GM20431 (cell line): ENCODE data around the gene KRTAP4-5.
"Not testable (repeated sequence)": the region's sequence is repeated elsewhere in the genome, so short reads cannot be mapped to it uniquely, and the experiment has no call there.

Experiments used
- in situ Hi-C: fragments of 300-500 bp; cut with MseI, MboI; formaldehyde crosslinking; loops from one replicate; pipeline ENCODE4 v1.15.0; 2020; ENCODE audit warnings: low sequenced_read_pairs; ENCODE audit not compliant: unreplicated experiment

Gene KRTAP4-5

DNA sequence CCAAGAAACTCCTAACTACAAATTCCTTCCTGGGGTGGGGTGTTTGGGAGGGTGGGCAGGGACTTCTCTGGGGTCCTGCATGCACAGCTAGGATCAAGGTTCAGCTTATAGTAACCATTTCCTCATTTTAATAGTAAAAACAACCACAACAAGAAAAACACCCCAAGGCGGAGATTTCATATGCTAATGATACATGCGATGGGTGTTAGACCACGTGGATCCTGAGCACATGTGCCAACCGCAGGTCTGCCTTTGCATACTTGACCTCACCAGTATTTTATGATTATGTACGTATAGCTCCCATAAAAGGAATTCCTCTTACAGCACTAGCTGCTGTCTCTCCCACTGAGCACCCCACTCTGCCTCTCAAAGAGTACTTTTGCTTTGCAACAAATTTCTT lies 33.3 kb downstream of the KRTAP4-5 start:
- in situ Hi-C loops, result no loop called here

- in situ Hi-C loops, result no loop called here
These were observed 38.3 kb downstream of the KRTAP4-5 start for GRCh38 chr17:41111151-41111885.

DNA sequence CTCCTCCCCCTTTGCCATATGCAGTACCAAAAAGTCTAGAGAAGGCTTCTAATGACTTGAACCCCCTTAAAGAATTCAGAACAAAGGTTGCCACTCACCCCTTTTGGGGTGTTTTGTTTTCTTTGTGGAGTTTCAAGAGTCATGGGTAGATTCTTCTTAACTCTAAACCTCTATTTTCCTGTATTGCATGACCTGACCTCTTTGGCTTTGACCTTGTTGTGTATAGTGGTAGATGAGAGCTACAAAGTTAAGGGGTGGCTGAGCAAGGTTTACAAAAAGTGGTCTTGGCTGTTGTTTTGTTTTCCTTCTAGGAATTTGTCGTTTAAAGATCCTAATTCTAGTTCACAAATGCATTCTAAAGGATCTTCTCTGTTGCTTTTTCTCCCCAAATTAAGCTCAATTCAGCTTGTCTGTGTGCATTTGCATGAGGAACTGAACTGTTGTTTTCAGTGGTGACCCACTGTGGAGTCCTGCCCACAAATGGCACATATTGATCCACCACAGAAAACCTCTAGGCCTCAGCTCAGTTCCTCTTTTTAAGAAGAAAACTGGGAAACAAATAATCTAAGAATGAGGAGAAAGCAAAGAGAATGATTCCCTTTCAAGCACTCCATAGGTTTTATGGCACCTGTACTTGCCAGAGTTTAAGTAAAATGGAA lies 40.8 kb downstream of the KRTAP4-5 start:
- in situ Hi-C loops, result not testable (repeated sequence)

DNA sequence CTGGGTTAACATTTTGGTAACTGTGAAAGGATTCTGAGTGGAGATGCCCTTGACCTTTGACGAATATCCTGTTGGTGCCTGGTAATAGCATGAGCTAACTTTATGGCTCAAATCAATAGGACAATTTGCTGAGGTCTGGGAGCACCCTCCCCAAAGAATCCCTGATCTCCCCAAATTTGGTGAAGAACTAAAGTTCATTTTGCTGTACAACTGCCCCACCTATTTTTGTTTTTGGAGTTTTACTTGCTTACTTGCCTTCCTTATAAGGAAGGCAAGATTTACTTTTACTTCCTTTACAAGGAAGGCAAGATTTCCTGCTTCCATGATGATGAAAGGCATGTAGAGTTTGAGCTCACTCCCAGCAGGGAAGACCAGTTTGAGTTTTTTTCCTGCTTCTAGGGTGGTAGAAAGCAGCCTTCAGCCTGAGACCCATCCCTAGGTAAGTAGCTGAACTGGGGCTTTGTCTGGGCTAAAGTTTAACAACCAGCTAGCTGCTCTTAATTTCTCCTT lies 41.6 kb downstream of the KRTAP4-5 start:
- in situ Hi-C loops, result no loop called here

GRCh38 chr17:41105347-41105746 lies 44.3 kb downstream of the KRTAP4-5 start, which contains the start of gene KRTAP4-9:
Gene KRTAP4-9 (plus strand): TSS chr17:41105389. CDS start chr17:41105389, 0 bp downstream.
- in situ Hi-C loops, result not testable (repeated sequence)

DNA sequence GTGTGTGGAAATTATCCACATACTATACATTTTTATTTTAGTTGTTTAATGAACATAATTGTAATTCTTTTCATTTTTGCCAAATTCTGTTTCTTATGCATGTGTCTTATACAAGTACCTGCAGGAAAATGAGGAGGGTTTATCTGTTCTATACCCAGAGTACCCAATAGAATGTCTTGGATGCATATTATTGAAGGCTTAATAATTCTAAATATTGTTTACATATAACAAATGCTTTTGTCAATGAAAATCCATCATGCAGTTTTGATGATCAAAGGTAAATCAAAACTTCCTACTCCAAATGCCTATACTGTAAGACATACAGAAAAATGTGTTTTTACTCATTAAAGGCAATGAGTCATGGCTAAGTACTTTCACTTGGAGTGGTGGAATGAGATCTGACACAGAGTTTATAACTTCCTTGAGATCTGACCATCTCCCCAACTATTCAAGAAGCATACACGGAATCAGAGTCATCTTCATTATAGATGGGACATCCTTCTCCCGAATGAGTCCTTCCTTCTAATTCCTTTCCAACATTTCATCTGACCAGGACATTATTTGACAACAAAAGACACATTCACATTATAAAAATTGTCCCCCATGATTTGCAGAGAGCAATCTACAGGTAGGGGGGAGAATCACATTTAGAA lies 45.1 kb downstream of the KRTAP4-5 start:
- in situ Hi-C loops, result not testable (repeated sequence)

DNA sequence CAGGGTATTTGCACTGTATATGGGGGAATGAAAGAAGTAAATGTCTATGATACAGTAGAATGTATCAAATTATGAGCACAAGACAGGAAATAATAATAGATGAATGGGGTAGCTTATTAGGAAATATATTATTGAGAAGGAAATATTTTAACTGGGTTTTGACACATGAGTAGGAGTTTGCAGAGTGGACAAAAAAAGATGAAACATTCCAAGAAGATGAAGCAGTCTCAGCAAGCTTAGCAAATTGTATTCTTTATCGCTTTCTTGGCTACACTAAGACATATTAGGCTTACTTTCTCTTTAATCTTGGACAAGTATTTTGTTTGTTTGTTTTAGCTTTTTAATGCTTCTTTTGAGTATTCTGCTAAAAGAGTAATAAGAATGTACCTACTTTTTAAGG lies 45.7 kb downstream of the KRTAP4-5 start:
- in situ Hi-C loops, result no loop called here

GRCh38 chr17:41101586-41102259 lies 47.9 kb downstream of the KRTAP4-5 start, which contains the start of gene KRTAP4-16:
Gene KRTAP4-16 (minus strand): TSS chr17:41102209. CDS start chr17:41102209, 0 bp downstream.
- in situ Hi-C loops, result no loop called here

GRCh38 chr17:41099682-41100480 lies 49.7 kb downstream of the KRTAP4-5 start:
- in situ Hi-C loops, result not testable (repeated sequence)
